ENCODE data around the gene SLC4A7. TPM values are rescaled to one million over a fixed set of nuclear protein-coding genes. Genes with fewer than 3 reads are reported as not detected.
"Not testable (repeated sequence)": the region's sequence is repeated elsewhere in the genome, so short reads cannot be mapped to it uniquely, and the experiment has no call there.

SLC4A7 gene
- total RNA-seq = 35.0 TPM

GRCh38 chr3:27484015-27484844 lies at the start of gene SLC4A7:
Gene SLC4A7 (minus strand): TSS chr3:27484384. CDS start chr3:27484126, 258 bp downstream.
- DNase-seq = peak; percentile 93

DNA sequence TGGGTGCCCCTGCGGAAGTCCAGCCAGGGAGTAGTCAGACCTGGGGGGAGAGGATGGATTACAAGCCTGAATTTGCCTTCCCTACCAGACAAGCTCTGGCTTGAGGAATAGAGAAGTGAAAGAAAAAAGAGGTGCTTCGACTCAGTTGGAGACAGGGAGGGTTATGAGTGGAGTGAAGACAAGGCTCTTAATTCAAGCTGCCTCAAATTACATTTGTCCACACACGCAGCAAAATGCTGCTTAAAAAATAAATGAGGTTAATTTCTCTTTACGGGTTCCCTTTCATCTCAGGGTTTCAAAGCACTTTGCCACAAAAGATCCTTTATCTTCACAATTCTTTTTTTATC lies 49.0 kb upstream of the SLC4A7 start:
- no peak for DNase-seq

DNA sequence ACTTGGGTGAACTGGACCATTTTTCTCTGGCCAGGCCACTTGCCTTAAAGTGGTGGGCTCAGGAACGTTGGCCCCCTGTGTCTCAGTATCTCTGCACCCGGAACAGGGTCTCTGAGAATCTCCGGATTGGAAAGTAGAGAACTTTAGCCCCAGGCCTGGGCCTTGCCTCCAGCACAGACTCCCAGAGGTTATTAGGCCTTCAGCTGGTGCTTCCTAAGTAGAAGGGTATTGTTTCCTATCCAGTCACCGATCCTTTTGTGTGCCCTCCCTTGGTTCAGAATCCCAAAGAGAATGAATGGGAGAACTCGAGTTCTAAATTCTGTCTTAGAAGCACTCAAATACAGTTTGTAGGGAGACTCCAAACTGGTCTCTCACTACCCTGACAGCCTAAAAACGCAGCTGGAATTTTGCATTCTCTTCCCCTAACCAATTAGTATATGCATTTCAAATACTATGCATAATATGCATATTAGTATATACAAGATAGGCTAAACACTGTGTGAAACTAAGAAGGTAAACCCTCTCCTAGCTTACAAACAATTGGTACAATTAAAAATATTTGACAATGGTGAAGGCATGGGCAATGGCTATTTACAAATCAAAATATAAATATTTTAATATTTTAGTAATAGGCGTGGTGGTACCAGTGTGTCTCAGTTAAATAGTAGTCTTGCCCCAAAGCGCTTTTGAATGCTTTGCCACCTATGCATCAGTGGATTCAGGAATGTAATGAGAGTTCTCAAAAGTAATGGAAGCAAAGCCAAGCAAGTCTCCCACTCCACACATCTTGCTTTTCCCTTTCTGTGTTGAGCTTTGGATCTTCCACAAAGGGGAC lies 48.5 kb upstream of the SLC4A7 start:
- no peak for DNase-seq

DNA sequence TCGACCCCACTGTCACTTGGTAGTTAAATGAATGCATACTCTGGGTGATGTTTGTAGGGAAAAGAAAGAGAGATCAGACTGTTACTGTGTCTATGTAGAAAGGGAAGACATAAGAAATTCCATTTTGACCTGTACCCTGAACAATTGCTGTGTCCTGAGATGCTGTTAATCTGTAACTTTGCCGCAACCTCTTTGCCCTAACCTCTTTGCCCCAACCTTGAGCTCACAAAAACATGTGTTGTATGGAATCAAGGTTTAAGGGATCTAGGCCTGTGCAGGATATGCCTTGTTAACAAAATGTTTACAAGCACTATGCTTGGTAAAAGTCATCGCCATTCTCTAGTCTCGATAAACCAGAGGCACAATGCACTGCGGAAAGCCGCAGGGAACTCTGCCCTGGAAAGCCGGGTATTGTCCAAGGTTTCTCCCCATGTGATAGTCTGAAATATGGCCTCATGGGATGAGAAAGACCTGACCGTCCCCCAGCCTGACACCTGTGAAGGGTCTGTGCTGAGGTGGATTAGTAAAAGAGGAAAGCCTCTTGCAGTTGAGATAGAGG lies 47.1 kb upstream of the SLC4A7 start:
- DNase-seq = not testable (repeated sequence)

DNA sequence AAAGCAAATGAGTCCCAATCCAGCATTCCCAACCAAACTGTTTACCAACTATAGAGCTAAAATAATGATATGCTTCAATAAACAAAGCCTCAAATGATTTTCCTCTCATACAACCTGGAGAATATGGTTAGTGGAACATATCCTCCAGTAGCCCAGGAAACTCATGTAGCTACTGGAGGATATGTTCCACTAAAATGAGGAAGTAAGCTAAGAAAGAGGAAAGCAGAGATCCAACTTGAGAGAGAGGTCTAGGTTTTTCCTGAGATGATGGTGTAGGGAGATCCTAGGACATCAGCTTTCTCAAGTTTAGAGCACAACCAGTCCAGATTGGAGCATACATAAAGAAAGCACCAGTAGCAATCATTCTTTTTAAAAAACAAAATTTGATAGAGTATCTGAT lies 44.6 kb upstream of the SLC4A7 start:
- DNase-seq = no peak

GRCh38 chr3:27526614-27527315 lies 42.6 kb upstream of the SLC4A7 start:
- no peak for DNase-seq

DNA sequence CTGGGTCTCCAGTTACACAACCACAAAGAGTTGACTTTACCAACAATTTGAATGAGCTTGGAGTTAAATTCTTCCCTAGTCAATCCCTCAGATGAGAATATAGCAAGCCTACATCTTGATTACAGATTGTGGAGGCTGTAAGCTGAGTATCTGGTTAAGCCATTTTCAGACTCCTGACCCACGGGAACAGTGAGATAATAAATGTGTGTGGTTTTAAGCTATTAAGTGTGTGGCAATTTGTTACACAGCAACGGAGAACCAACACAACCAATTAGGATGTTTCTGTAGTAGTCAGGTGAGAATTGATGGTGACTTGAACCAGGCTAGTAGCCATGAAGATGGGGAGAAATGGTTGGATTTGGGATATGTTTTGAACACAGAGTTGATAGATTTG lies 37.7 kb upstream of the SLC4A7 start:
- no peak for DNase-seq

- DNase-seq = no peak
Measured at GRCh38 chr3:27521179-27521871, 37.1 kb upstream of the SLC4A7 start.

- DNase-seq = no peak
Measured at GRCh38 chr3:27511724-27512422, 27.7 kb upstream of the SLC4A7 start.

GRCh38 chr3:27509376-27509775 lies 25.2 kb upstream of the SLC4A7 start:
- no peak for DNase-seq

- DNase-seq = no peak
Measured at GRCh38 chr3:27508424-27508823, 24.2 kb upstream of the SLC4A7 start.

GRCh38 chr3:27507515-27508266 lies 23.5 kb upstream of the SLC4A7 start:
- DNase-seq = no peak

GRCh38 chr3:27507111-27507510 lies 22.9 kb upstream of the SLC4A7 start:
- DNase-seq = no peak

GRCh38 chr3:27504749-27505148 lies 20.6 kb upstream of the SLC4A7 start:
- no peak for DNase-seq

DNA sequence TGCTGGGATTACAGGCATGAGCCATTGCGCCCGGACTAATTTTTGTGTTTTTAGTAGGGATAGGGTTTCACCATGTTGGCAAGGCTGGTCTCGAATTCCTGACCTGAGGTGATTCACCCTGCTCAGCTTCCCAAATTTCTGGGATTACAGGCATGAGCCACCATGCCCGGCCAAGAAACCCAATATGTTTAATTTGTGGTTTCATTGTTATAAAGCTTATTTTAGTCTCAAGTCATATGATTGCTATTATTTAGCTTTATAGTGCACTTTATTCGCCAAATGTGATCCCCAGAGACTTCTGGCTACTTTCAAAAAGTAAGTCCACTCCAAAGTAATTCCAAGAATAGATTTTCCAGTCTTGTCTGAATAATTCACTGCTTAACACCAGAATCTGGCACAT lies 19.3 kb upstream of the SLC4A7 start:
- no peak for DNase-seq

GRCh38 chr3:27501759-27502158 lies 17.6 kb upstream of the SLC4A7 start:
- DNase-seq = no peak

DNA sequence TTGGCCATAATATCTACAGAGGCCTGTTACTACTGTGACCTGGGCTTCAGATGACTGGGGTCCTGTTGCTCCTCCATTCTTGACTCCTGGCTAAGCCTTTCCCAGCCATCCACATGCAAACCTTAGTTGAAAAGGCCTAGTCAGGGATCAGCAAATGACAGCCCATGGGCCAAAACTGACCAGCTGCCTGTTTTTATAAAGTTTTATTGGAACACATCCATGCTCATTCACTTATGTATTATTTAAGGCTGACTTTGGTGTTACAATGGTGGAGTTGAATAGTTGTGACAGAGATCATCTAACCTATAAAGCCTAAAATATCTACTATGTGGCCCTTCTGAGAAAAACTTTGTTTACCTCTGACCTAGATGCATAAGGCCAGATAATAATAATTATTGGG lies 16.8 kb upstream of the SLC4A7 start:
- no peak for DNase-seq

GRCh38 chr3:27500035-27500434 lies 15.9 kb upstream of the SLC4A7 start:
- no peak for DNase-seq

- DNase-seq = no peak
Measured at GRCh38 chr3:27494784-27495183, 10.6 kb upstream of the SLC4A7 start.

- DNase-seq = no peak
Measured at GRCh38 chr3:27488821-27489220, 4.6 kb upstream of the SLC4A7 start.

GRCh38 chr3:27487383-27487782 lies 3.2 kb upstream of the SLC4A7 start:
- peak; percentile 17 for DNase-seq

Measured in skin of body (tissue), 2 donors.